Mesothelial cell of epicardium (in vitro differentiated cells): ENCODE measurements around the gene TSPAN3. TPM values are rescaled to one million over a fixed set of nuclear protein-coding genes. Genes with fewer than 3 reads are reported as not detected.

Source experiments
- DNase-seq, 2 experiments: peaks; one replicate each; pipeline ENCODE4 v3.0.0; 2021; ENCODE audit warnings: low spot score in 2 of 2; ENCODE audit not compliant: unreplicated experiment in 2 of 2
- H3K27ac Mint-ChIP-seq: 2 replicates; pipeline ENCODE4 v1.8.0; 2021; ENCODE audit warnings: mixed read lengths
- H3K27me3 Mint-ChIP-seq: 2 replicates; pipeline ENCODE4 v1.8.0; 2021; ENCODE audit warnings: low read depth, mixed read lengths
- H3K36me3 Mint-ChIP-seq: 2 replicates; pipeline ENCODE4 v1.8.0; 2021; ENCODE audit warnings: mixed read lengths
- H3K4me1 Mint-ChIP-seq: 2 replicates; pipeline ENCODE4 v1.8.0; 2021; ENCODE audit warnings: mixed read lengths
- H3K4me3 Mint-ChIP-seq: 2 replicates; pipeline ENCODE4 v1.8.0; 2021; ENCODE audit warnings: mild to moderate bottlenecking, moderate library complexity, mixed read lengths
- H3K9me3 Mint-ChIP-seq: 2 replicates; pipeline ENCODE4 v1.8.0; 2021; ENCODE audit warnings: mixed read lengths
- CTCF ChIP-seq: fragments of 200-600 bp; sonication (generic); IDR thresholded peaks from one replicate; pipeline ENCODE4 v1.5.0; 2021; ENCODE audit warnings: antibody characterized with exemption; ENCODE audit not compliant: unreplicated experiment
- total RNA-seq: library from RNA; stranded (reverse); gene quantifications from 3 replicates; pipeline ENCODE4 v1.2.1, GENCODE V29; 2021

TSPAN3 gene
- total RNA-seq, 1 donor from 2014 or later = 307 TPM

GRCh38 chr15:77012117-77012712, 58.7 kb downstream of the TSPAN3 start:
- Mint-ChIP-seq H3K4me3 (no peak overlapping the region), H3K27me3 (peaks cover 5% of the 10 kb centered on the region), H3K9me3 (no peaks in the 10 kb centered on the region), H3K36me3 (no peaks in the 10 kb centered on the region), H3K27ac (no peak overlapping the region), H3K4me1 (no peaks in the 10 kb centered on the region)
- no peak for TF ChIP-seq CTCF
- no peak for DNase-seq

GRCh38 chr15:77010857-77011256, 60.1 kb downstream of the TSPAN3 start:
- TF ChIP-seq CTCF = no peak
- no peak overlapping the region for H3K4me3 Mint-ChIP-seq
- DNase-seq = no peak
- peaks cover 12% of the 10 kb centered on the region for H3K27me3 Mint-ChIP-seq
- H3K27ac Mint-ChIP-seq = no peak overlapping the region
- H3K4me1 Mint-ChIP-seq = no peaks in the 10 kb centered on the region
- H3K36me3 Mint-ChIP-seq = no peaks in the 10 kb centered on the region
- no peaks in the 10 kb centered on the region for H3K9me3 Mint-ChIP-seq

- Mint-ChIP-seq H3K36me3 (no peaks in the 10 kb centered on the region), H3K27me3 (peaks cover 13% of the 10 kb centered on the region), H3K9me3 (no peaks in the 10 kb centered on the region), H3K4me1 (no peaks in the 10 kb centered on the region), H3K4me3 (no peak overlapping the region), H3K27ac (no peak overlapping the region)
- DNase-seq = no peak
- no peak for TF ChIP-seq CTCF
Measured at GRCh38 chr15:77010312-77010686, 60.6 kb downstream of the TSPAN3 start.

GRCh38 chr15:77009646-77010311, 61.1 kb downstream of the TSPAN3 start:
- no peak for TF ChIP-seq CTCF
- peaks cover 13% of the 10 kb centered on the region for H3K27me3 Mint-ChIP-seq
- no peak for DNase-seq
- H3K9me3 Mint-ChIP-seq = no peaks in the 10 kb centered on the region
- H3K4me1 Mint-ChIP-seq = no peaks in the 10 kb centered on the region
- H3K4me3 Mint-ChIP-seq = no peak overlapping the region
- H3K36me3 Mint-ChIP-seq = no peaks in the 10 kb centered on the region
- no peak overlapping the region for H3K27ac Mint-ChIP-seq

- Mint-ChIP-seq H3K36me3 (no peaks in the 10 kb centered on the region), H3K4me1 (no peaks in the 10 kb centered on the region), H3K27ac (no peak overlapping the region), H3K4me3 (no peak overlapping the region), H3K9me3 (peaks cover 2% of the 10 kb centered on the region), H3K27me3 (peaks cover 16% of the 10 kb centered on the region)
- DNase-seq = no peak
- TF ChIP-seq CTCF = no peak
Measured at GRCh38 chr15:77009176-77009575, 61.7 kb downstream of the TSPAN3 start.

- Mint-ChIP-seq H3K9me3 (peaks cover 3% of the 10 kb centered on the region), H3K27me3 (peaks cover 17% of the 10 kb centered on the region), H3K27ac (no peak overlapping the region), H3K36me3 (no peaks in the 10 kb centered on the region), H3K4me3 (no peak overlapping the region), H3K4me1 (no peaks in the 10 kb centered on the region)
- TF ChIP-seq CTCF = no peak
- no peak for DNase-seq
Measured at GRCh38 chr15:77004189-77004588, 66.7 kb downstream of the TSPAN3 start.
